ENCODE results near the gene NUP88.

The NUP88 gene

GRCh38 chr17:5354310-5354709, 65.2 kb downstream of the NUP88 start:
- no peak for DNase-seq

- no peak for DNase-seq
These were observed 66.7 kb downstream of the NUP88 start for GRCh38 chr17:5352681-5353289.

DNA sequence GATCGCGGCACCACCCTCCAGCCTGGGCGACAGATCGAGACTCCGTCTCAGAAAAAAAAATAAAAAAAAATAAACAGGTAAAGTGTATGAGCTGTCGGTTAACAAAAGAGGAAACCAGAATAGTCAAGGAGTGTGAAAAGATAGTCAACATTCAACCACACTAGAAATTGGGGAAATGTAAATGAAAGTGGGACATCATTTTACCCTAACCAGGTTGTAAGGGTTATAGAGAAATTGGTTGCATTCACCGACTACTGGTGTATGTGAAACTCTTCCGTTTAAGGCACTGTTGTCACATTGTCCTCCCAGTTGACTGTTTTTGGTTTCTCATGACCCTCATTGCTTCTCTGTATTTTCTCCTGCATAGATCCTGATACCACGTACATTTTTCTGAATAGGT, 74.5 kb downstream of the NUP88 start:
- no peak for DNase-seq

All from activated gamma-delta T cell (primary cell).